MM.1S (cell line): Measurements from ENCODE around the gene SDHD.

Experiments used
- DNase-seq: peaks from one replicate; pipeline ENCODE4 v3.0.0-alpha.2; 2015
- H2AFZ ChIP-seq: fragments of 300-600 bp; sonication (generic); 2 replicates; pipeline ENCODE4 v1.6.0; 2016; ENCODE audit warnings: antibody characterized with exemption, low read length
- H3F3A ChIP-seq: fragments of 300-600 bp; sonication (generic); 2 replicates; pipeline ENCODE4 v1.6.1; 2016; ENCODE audit warnings: mild to moderate bottlenecking, antibody characterized with exemption, low read length, moderate library complexity, mixed read lengths; ENCODE audit not compliant: insufficient read depth
- H3K27ac ChIP-seq: fragments of 300-600 bp; sonication (generic); 2 replicates; pipeline ENCODE4 v1.5.1; 2016; ENCODE audit warnings: mild to moderate bottlenecking, low read length
- H3K27me3 ChIP-seq: fragments of 300-600 bp; sonication (generic); replicated peaks from 2 replicates; pipeline ENCODE4 v1.6.0; 2016; ENCODE audit warnings: low read length; ENCODE audit not compliant: insufficient read depth
- H3K36me3 ChIP-seq: fragments of 300-600 bp; sonication (generic); replicated peaks from 2 replicates; pipeline ENCODE4 v1.6.1; 2016; ENCODE audit warnings: mild to moderate bottlenecking, low read length, mixed read lengths; ENCODE audit not compliant: insufficient read depth
- H3K4me1 ChIP-seq: fragments of 300-600 bp; sonication (generic); 2 replicates; pipeline ENCODE4 v1.6.1; 2016; ENCODE audit warnings: low read length, mixed read lengths
- H3K4me2 ChIP-seq: fragments of 300-600 bp; sonication (generic); 2 replicates; pipeline ENCODE4 v1.6.0; 2016; ENCODE audit warnings: low read depth, low read length
- H3K4me3 ChIP-seq: fragments of 300-600 bp; sonication (generic); 2 replicates; pipeline ENCODE4 v1.5.1; 2016; ENCODE audit warnings: low read length, mixed read lengths
- H3K79me2 ChIP-seq: fragments of 300-600 bp; sonication (generic); 2 replicates; pipeline ENCODE4 v1.6.1; 2016; ENCODE audit warnings: mixed run types, low read length, mixed read lengths
- H3K9ac ChIP-seq: fragments of 300-600 bp; sonication (generic); 2 replicates; pipeline ENCODE4 v1.6.1; 2016; ENCODE audit warnings: low read length, mixed read lengths
- H3K9me2 ChIP-seq: fragments of 300-600 bp; sonication (generic); replicated peaks from 2 replicates; pipeline ENCODE4 v1.6.1; 2016; ENCODE audit warnings: mild to moderate bottlenecking, low read length, mixed read lengths; ENCODE audit not compliant: insufficient read depth
- H3K9me3 ChIP-seq: fragments of 300-600 bp; sonication (generic); replicated peaks from 2 replicates; pipeline ENCODE4 v1.6.1; 2016; ENCODE audit warnings: mild to moderate bottlenecking, low read length, mixed read lengths; ENCODE audit not compliant: insufficient read depth
- H4K20me1 ChIP-seq: fragments of 300-600 bp; sonication (generic); 2 replicates; pipeline ENCODE4 v1.6.1; 2016; ENCODE audit warnings: mild to moderate bottlenecking, low read length, moderate library complexity, mixed read lengths; ENCODE audit not compliant: insufficient read depth
- CTCF ChIP-seq: fragments of 300-600 bp; sonication (generic); IDR thresholded peaks from 2 replicates; pipeline ENCODE4 v1.5.1; 2016; ENCODE audit warnings: antibody characterized with exemption, low read length, mixed read lengths
- EZH2 ChIP-seq: fragments of 300-600 bp; sonication (generic); optimal IDR thresholded peaks from 2 replicates; pipeline ENCODE3; 2017; ENCODE audit warnings: low read depth, mild to moderate bottlenecking, antibody characterized with exemption, low read length, mixed read lengths
- EZH2phosphoT487 ChIP-seq: fragments of 300-600 bp; sonication (generic); IDR thresholded peaks from 2 replicates; pipeline ENCODE4 v1.6.1; 2018; ENCODE audit warnings: antibody characterized with exemption, low read length

The SDHD gene

GRCh38 chr11:112073941-112074811, 12.5 kb upstream of the SDHD start, which contains the start of the genes NKAPD1 and PIH1D2:
TSS of gene NKAPD1 (plus strand) at chr11:112074299. CDS start at chr11:112075575, 1,276 bp downstream.
TSS of gene PIH1D2 (minus strand) at chr11:112074017. CDS start at chr11:112073174, 843 bp downstream.
- Histone ChIP-seq H2AFZ (peak within 1 kb of the TSS; percentile 76), H3K27me3 (no peaks in the 10 kb centered on the region), H3K27ac (peak within 1 kb of the TSS; percentile 62; the same call in 1 of the 2 replicates), H3K9me2 (no peaks in the 10 kb centered on the region), H3K4me2 (peak within 1 kb of the TSS; percentile 72), H3K36me3 (peaks cover 10% of the 10 kb centered on the region), H4K20me1 (no peaks in the 10 kb centered on the region), H3K79me2 (peaks cover 32% of the 10 kb centered on the region), H3K4me1 (peaks cover 6% of the 10 kb centered on the region; the same call in 1 of the 2 replicates), H3K4me3 (peak within 1 kb of the TSS; percentile 89), H3K9me3 (no peaks in the 10 kb centered on the region), H3F3A (no peaks in the 10 kb centered on the region), H3K9ac (peak within 1 kb of the TSS; percentile 88)
- DNase-seq, result peak; percentile 77
- TF ChIP-seq EZH2phosphoT487 (no peak), EZH2 (no peak)

- peaks cover 39% of the 10 kb centered on the region for H3F3A ChIP-seq
- H3K9ac ChIP-seq, result no peak overlapping the region
- no peaks in the 10 kb centered on the region for H3K27me3 ChIP-seq
- H2AFZ ChIP-seq, result no peak overlapping the region
- H4K20me1 ChIP-seq, result no peaks in the 10 kb centered on the region
- no peak overlapping the region for H3K4me2 ChIP-seq
- no peak for TF ChIP-seq CTCF
- TF ChIP-seq EZH2, result no peak
- no peak for TF ChIP-seq EZH2phosphoT487
- H3K9me2 ChIP-seq, result no peaks in the 10 kb centered on the region
- H3K9me3 ChIP-seq, result no peaks in the 10 kb centered on the region
- DNase-seq, result no peak
- no peak overlapping the region for H3K4me3 ChIP-seq
- peaks cover 3% of the 10 kb centered on the region; the same call in 1 of the 2 replicates for H3K4me1 ChIP-seq
- peaks cover 50% of the 10 kb centered on the region for H3K79me2 ChIP-seq
- no peak overlapping the region for H3K27ac ChIP-seq
- H3K36me3 ChIP-seq, result peaks cover 19% of the 10 kb centered on the region
Observed at GRCh38 chr11:112082729-112083128, 3.9 kb upstream of the SDHD start.

- H4K20me1 ChIP-seq, result no peaks in the 10 kb centered on the region
- H3K4me2 ChIP-seq, result peak overlapping the region; percentile 90
- H3K27me3 ChIP-seq, result no peaks in the 10 kb centered on the region
- DNase-seq, result peak; percentile 49
- TF ChIP-seq EZH2phosphoT487 (no peak), CTCF (no peak)
- H3K4me3 ChIP-seq, result peak overlapping the region; percentile 95
- peaks cover 39% of the 10 kb centered on the region for H3F3A ChIP-seq
- H3K4me1 ChIP-seq, result peaks cover 10% of the 10 kb centered on the region; the same call in 1 of the 2 replicates
- peak overlapping the region; percentile 82 for H3K9ac ChIP-seq
- H3K36me3 ChIP-seq, result peaks cover 25% of the 10 kb centered on the region
- peak overlapping the region; percentile 47; the same call in 1 of the 2 replicates for H3K27ac ChIP-seq
- peak overlapping the region; percentile 76 for H2AFZ ChIP-seq
- peaks cover 78% of the 10 kb centered on the region for H3K79me2 ChIP-seq
- H3K9me2 ChIP-seq, result no peaks in the 10 kb centered on the region
- no peaks in the 10 kb centered on the region for H3K9me3 ChIP-seq
Observed at GRCh38 chr11:112085822-112086421, 751 bp upstream of the SDHD start.
